Raji (cell line): ENCODE data around the gene RBMXL3.

Experiments used
- POLR2A ChIP-seq: IDR thresholded peaks from 2 replicates; pipeline ENCODE4 v1.6.1; 2011; ENCODE audit warnings: low read depth, low read length, control low read depth; ENCODE audit not compliant: insufficient read depth

Gene RBMXL3

DNA sequence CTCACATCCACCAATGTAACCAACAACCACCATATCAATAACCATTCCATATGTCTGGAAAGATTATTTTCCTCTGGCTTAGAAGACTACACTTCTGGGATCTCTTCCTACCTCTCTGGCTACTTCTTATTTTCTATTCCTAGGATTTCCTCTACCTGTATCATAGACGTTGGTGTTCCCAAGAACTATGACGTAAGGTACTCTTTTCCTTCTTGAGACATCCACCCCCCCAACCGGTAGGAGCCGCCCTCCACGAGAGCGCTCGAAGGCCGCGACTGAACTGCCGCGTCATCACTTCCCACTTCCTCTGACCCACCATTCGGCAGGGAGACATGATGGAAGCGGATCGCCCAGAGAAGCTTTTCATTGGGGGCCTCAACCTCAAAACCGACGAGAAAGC, at the start of gene RBMXL3:
TSS of gene RBMXL3 (plus strand) at position 301 of the 400 bp plus-strand sequence. CDS start at position 333, 32 bp downstream.
- TF ChIP-seq POLR2A, result no peak

DNA sequence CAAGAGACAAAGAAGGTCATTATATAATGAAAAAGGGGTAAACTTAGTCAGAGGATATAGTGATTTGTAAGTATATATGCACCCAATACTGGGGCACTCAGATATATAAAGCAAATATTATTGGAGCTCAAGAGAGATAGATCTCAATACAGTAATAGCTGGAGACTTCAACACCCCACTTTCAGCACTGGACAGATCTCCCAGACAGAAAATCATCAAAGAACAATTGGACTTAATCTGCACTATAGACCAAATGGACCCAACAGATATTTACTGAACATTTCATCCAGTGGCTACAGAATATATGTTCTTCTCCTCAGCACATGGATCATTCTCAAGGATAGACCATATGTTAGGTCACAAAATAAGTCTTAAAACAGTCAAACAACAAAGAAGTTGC, 47.2 kb upstream of the RBMXL3 start:
- TF ChIP-seq POLR2A, result no peak

DNA sequence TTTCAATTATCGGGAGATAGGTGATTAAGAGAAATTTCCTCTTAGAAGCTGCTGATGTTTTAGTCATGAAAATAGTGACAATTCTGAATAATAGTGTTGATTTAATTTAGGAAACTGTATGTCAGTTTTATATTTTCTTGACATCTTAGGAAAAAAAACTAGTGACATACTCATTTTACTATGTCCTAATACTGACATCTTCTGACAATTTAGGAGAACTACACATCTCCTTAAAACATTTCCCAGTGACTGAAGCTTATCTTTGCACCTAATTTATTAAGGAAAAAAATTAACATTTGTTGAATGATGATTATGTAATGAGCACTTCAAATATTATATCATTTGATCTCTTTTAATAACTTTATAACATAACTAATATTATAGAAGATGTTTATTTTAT, 42.0 kb upstream of the RBMXL3 start:
- TF ChIP-seq POLR2A, result no peak

DNA sequence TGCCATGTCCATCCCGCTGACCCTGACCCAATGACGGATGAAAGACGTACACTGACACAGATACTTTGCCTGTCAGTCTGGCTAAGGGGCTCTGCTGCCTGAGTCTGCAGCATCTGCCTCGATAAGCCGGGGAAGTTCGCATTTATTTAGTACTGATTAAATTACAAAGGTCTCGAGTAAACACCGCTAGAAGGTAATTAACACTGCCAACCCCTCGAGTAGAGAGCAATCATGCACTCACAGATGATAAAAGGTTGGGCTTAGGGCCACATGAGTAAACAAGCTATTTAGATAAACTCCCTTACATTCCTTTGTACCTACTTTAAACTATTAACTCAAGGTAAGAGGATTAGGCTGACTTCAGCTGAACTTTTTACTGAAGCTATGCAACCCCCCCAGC, 16.0 kb upstream of the RBMXL3 start:
- TF ChIP-seq POLR2A, result no peak

DNA sequence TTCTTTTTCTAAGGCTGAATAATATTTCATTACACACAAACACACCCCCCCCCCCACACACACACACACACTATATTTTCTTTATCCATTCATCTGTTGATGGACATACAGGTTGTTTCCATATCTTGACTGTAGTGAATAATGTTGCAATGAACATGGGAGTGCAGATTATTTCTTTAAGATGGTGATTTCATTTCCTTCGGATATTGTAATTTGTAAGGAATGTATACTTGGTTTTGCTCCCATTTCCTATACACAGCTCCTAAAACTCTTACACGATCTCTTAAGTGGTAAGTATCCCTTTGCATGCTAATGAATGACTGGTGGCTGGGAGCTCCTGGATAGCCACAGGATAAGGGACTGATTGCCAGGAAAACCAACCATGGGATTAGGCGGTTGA, 14.7 kb upstream of the RBMXL3 start:
- no peak for TF ChIP-seq POLR2A

DNA sequence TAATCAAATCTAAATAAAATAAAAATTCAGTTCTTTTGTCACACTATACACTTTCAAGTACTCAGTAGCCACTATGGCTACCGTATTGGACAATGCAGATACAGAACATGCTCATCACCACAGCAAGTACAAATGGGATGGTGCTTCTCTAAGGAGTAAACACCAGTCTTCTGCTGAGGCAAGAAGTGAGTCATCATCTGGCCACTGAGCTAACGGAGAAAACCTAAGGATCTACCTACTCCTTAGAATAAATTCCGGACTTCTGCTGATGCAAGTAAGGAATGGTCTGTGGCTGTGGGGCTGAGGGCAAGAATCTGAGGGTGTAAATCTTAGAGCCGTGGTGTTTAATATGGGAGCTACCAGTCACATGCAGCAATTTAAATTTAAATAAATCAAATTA, 11.3 kb upstream of the RBMXL3 start:
- TF ChIP-seq POLR2A, result no peak

DNA sequence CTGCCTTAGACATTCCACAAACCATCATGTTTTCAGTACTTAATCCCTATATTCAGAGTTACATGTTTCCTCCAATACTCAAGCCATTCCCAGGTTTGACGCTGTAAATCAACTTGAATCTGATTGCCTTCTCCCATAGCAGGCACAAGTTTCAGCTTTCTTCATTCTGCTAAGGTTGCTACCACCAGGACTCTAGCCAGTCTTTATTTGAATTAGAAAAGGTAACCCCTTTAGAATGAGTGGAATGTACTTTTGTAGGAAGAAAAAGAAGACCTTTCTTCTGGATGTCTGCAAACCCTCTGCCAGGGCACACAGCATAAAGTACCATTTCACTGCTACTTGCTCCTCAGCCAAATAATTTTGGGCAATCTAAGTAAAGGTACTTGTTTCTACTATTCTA, 10.7 kb upstream of the RBMXL3 start:
- TF ChIP-seq POLR2A, result no peak

DNA sequence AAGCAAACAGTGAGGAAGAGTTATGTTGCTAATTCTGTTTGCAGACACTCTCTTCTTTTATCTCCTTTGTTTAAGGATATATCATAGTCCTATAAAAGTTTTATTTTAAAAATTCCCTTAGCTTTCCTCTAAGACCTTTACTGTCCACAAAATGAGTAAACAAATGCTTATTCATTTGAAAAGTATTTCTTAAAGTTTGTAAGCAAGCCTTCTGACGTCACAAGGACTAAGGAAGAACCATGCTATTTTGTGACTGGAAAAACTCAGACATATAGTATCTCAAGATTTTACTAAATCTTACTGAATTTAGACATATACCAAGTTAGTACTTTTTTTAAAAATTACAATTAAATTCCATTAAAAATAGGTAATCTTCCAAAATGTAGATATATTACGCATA, 5.2 kb upstream of the RBMXL3 start:
- no peak for TF ChIP-seq POLR2A

DNA sequence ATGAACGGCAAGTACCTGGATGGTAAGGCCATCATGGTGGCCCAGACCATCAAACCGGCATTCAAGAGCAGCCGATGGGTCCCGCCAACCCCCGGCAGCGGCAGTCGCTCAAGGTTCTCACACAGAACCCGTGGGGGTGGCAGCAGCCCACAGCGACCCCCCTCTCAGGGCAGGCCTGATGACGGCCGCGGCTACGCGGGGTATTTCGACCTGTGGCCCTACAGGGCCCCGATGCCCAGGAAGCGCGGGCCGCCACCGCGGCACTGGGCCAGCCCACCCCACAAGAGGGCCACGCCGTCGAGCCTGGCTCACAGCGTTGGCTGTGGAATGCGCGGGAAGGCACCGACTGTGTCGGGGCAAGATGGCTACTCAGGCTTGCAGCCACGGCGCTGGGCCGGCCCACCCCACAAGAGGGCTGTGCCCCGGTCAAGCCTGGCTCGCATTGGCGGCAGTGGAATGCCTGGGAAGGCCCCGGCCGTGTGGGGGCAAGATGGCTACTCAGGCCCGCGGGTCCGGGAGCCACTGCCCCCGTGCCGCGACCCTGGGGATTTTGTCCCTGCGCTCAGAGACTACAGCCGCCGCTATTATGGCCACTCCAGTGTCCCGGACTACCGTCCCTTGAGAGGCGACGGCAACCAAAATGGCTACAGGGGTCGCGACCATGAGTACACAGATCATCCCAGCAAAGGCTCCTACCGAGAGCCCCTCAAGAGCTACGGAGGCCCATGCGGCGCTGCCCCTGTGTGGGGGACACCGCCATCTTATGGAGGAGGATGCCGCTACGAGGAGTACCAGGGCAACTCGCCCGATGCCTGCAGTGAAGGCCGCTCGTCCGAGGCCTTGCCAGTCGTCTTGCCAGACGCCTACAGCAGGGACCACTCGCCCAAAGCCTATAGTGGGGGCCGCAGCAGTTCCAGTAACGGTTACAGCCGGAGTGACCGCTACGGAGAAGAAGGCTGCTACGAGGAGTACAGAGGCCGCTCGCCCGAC, 731 bp downstream of the RBMXL3 start:
- TF ChIP-seq POLR2A, result no peak

DNA sequence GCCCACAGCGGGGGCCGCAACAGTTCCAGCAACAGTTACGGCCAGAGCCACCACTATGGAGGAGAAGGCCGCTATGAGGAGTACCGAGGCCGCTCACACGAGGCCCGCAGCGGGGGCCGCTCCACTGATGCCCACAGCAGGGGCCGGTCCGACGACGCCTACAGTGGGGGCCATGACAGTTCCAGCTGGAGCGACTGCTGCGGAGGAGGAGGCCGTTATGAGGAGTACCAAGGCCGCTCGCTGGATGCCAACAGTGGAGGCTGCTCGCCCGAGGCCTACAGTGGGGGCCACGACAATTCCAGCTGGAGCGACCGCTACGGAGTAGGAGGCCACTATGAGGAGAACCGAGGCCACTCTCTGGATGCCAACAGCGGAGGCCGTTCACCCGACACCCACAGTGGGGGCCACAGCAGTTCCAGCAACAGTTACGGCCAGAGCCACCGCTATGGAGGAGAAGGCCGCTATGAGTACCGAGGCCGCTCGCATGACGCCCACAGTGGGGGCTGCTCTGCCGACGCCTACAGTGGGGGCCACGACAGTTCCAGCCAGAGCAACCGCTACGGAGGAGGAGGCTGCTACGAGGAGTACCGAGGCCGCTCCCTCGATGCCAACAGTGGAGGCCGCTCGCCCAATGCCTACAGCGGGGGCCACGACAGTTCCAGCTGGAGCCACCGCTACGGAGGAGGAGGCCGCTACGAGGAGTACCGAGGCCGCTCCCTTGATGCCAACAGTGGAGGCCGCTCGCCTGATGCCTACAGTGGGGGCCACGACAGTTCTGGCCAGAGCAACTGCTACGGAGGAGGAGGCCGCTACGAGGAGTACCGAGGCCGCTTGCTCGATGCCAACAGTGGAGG, 1.7 kb downstream of the RBMXL3 start:
- no peak for TF ChIP-seq POLR2A

DNA sequence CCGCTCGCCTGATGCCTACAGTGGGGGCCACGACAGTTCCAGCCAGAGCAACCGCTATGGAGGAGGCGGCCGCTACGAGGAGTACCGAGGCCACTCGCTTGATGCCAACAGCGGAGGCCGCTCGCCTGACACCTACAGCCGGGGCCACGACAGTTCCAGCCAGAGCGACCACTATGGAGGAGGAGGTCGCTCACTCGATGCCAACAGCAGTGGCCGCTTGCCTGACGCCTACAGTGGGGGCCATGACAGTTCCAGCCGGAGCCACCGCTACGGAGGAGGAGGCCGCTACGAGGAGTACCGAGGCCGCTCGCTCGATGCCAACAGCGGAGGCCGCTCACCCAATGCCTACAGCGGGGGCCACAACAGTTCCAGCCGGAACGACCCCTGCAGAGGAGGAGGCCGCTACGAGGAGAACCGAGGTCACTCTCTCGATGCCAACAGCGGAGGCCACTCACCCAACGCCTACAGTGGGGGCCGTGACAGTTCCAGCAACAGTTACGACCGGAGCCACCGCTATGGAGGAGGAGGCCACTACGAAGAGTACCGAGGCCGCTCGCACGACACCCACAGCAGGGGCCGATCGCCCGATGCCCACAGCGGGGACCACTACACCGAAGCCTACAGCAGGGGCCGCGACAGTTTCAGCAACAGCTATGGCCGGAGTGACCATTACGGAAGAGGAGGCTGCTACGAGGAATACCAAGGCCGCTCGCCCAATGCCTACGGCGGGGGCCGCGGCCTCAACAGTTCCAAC, 2.5 kb downstream of the RBMXL3 start:
- TF ChIP-seq POLR2A, result no peak

DNA sequence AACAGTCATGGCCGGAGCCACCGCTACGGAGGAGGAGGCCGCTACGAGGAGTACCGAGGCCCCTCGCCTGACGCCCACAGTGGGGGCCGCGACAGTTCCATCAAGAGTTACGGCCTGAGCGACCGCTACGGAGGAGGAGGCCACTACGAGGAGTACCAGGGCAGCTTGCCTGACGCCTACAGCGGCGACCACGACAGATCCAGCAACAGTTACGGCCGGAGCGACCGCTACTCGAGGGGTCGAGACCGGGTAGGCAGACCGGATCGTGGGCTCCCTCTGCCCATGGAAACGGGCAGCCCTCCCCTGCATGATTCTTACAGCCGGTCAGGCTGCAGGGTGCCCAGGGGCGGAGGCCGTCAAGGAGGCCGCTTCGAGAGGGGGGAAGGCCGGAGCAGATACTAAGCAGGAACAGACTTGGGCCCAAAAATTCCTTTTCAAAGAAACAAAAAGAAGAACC, 3.1 kb downstream of the RBMXL3 start:
- no peak for TF ChIP-seq POLR2A

DNA sequence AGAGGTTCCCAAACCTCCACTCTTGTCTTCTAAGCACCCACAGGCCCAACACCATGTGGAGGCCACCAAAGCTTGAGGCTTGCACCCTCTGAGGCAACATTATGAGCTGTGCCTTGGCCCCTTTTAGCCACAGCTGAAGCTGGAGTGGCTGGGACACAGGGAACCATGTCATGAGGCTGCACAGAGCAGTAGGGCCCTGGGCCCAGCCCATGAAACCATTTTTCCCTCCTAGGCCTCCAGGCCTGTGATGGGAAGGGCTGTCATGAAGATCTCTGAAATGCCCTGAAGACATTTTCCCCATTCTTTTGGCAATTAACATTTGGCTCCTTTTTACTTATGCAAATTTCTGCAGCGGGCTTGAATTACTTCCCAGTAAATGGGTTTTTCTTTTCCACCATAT, 14.8 kb downstream of the RBMXL3 start:
- TF ChIP-seq POLR2A, result no peak

DNA sequence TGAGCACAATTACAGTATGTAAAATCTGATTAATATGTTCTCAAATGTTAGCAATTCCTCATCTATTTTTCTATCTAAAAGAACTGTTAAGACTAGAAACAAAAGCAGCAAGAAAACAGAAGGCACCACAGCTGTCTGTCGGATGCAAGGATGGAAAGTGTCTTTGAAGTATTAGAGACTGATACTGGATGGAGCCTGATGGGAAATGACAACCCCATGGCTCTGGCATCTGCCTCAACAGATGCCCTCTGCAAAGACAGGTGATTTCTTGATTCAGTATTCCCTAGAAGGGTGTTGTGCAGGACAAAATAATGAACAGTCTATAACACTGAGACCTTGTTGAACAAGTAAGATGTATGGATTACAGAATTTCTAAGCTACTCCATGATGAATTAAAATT, 24.9 kb downstream of the RBMXL3 start:
- no peak for TF ChIP-seq POLR2A

DNA sequence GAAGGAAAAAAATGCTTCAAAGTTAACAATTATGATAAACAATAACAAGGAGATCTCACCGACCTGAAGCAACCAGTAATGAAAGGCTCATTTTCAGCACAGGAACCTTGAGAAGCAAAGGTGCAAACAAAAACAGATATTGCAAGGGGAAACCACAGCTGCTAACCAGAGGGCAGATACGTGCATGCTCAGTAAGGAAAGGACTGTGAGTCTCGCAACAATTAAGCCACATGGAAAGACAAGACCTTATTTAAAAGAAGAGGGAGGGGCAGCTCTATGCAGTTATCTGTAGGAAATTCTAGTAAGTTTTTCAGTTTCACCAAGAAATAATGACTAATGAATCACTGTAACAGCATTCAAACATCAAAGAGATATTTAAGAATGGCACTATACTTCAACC, 25.4 kb downstream of the RBMXL3 start:
- TF ChIP-seq POLR2A, result no peak

DNA sequence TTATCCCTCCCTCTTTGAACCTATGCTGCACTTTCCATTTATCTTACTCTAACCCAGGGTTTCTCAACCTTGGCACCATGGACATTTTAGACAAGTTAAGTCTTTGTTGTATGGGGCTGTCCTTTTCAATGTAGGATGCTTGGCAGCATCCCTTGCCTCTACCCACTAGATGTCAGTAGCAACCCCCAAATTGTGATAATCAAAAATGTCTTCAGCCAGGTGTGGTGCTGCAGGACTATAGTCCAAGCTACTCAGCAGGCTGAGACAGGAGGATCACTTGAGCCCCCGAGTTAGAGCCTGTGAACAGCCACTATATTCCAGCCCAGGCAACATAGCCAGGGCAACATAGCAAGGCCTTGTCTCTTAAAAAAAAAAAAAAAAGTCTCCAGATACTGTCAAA, 37.7 kb downstream of the RBMXL3 start:
- no peak for TF ChIP-seq POLR2A
